PFSK-1 (cell line): ENCODE data around the gene ARFGEF2.

Experiments
- POLR2AphosphoS5 ChIP-seq: IDR thresholded peaks from 2 replicates; pipeline ENCODE4 v1.6.1; 2012; ENCODE audit warnings: low read depth, mild to moderate bottlenecking, control low read depth, low read length, moderate library complexity
- REST ChIP-seq, 2 experiments: IDR thresholded peaks; 2 replicates each; pipeline versions ENCODE4 v1.6.1 to v1.8.0; 2011 to 2012; ENCODE audit warnings: low read depth in 2 of 2, low read length in 2 of 2, control low read depth in 1 of 2, inconsistent platforms in 1 of 2, mild to moderate bottlenecking in 1 of 2, moderate library complexity in 1 of 2; ENCODE audit not compliant: insufficient read depth in 1 of 2
- SIN3A ChIP-seq: IDR thresholded peaks from 2 replicates; pipeline ENCODE4 v1.6.1; 2012; ENCODE audit warnings: mild to moderate bottlenecking, low read length, moderate library complexity, borderline replicate concordance; ENCODE audit not compliant: insufficient read depth
- TAF1 ChIP-seq: IDR thresholded peaks from 2 replicates; pipeline ENCODE4 v1.6.1; 2012; ENCODE audit warnings: low read length, control low read depth, borderline replicate concordance; ENCODE audit not compliant: insufficient read depth

DNA sequence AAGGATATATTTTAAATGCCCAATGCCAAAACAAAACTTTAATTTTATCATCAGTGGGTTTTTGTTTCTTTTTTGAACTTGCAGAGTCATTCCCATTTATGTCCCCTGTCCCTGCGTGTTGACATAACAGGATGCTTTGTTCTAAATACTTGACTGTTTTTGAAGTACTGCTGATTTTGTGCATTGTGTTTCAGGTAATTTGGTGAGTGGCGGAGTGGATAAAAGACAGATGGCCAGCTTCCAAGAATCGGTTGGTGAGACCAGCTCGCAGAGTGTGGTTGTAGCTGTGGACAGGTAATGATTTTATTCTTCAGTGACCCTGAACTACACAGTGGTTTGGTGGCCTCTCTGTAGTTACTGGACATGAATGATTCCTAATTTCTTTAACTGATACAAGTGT lies 74.1 kb downstream of the ARFGEF2 start:
- TF ChIP-seq TAF1 = no peak
- no peak for TF ChIP-seq POLR2AphosphoS5
- TF ChIP-seq SIN3A = no peak
- no peak for TF ChIP-seq REST (IDR thresholded peaks at IDR 0.05; ENCODE audit: insufficient read depth in 1 of 2, low read depth in 2 of 2, low read length in 2 of 2)
